Activated CD8-positive, alpha-beta T cell treated with anti-CD3 and anti-CD28 coated beads for 36 hours (primary cell): ENCODE results near the gene GRK7. TPM values are rescaled to one million over a fixed set of nuclear protein-coding genes. Genes with fewer than 3 reads are reported as not detected.
A peak's percentile ranks its signal among the peaks of the same experiment; 100 is the strongest.

Experiments
- ATAC-seq: fragments of 200-7000 bp; cut with Tn5 transposase; one replicate; pipeline ENCODE4 v1.10.0; 2021; ENCODE audit warnings: mild to moderate bottlenecking, moderate library complexity
- CTCF ChIA-PET: fragments of 350-600 bp; sonication (Branson Sonifier 250); formaldehyde crosslinking; loops from one replicate; lab custom pipeline; 2021; ENCODE audit warnings: antibody characterized with exemption; lab: Charles Lee
- POLR2A ChIA-PET: fragments of 350-600 bp; sonication (Branson Sonifier 250); formaldehyde crosslinking; loops from one replicate; lab custom pipeline; 2021; ENCODE audit warnings: antibody characterized with exemption; lab: Charles Lee
- DNase-seq: peaks from one replicate; pipeline ENCODE4 v3.0.0-alpha.2; 2020
- H3K27ac Mint-ChIP-seq: one replicate; pipeline ENCODE4 v1.8.0; 2021; ENCODE audit warnings: mild to moderate bottlenecking, mixed read lengths
- H3K27me3 Mint-ChIP-seq: one replicate; pipeline ENCODE4 v1.8.0; 2021; ENCODE audit warnings: mixed read lengths
- H3K36me3 Mint-ChIP-seq: one replicate; pipeline ENCODE4 v1.8.0; 2021; ENCODE audit warnings: low read depth, mixed read lengths
- H3K4me1 Mint-ChIP-seq: one replicate; pipeline ENCODE4 v1.8.0; 2021; ENCODE audit warnings: low read depth, mixed read lengths
- H3K4me3 Mint-ChIP-seq: one replicate; pipeline ENCODE4 v1.8.0; 2021; ENCODE audit warnings: mild to moderate bottlenecking, moderate library complexity, mixed read lengths
- H3K9me3 Mint-ChIP-seq: one replicate; pipeline ENCODE4 v1.8.0; 2021; ENCODE audit warnings: mixed read lengths
- CTCF ChIP-seq: fragments of 200-600 bp; IDR thresholded peaks from one replicate; pipeline ENCODE4 v1.8.0; 2022; ENCODE audit warnings: antibody characterized with exemption, mild to moderate bottlenecking
- intact Hi-C: fragments of 100-400 bp; cut with micrococcal nuclease; formaldehyde crosslinking; loops from one replicate; pipeline ENCODE4 v1.10.0; 2022
- total RNA-seq, 2 experiments: library from RNA; stranded (reverse); gene quantifications; one replicate each; pipeline ENCODE4 v1.2.3, GENCODE V29; 2021

GRK7 gene
- total RNA-seq, 2 experiments from 2014 or later: 0.07 to 0.09 TPM

GRCh38 chr3:141738022-141738890, 25.0 kb upstream of the GRK7 start, which contains the start of gene RNF7:
TSS of gene RNF7 (plus strand) at chr3:141738298. CDS start at chr3:141738342, 44 bp downstream.
- peak; percentile 97 for DNase-seq
- Mint-ChIP-seq H3K4me1 (peaks cover 33% of the 10 kb centered on the region), H3K9me3 (no peaks in the 10 kb centered on the region), H3K4me3 (peak within 1 kb of the TSS; percentile 82), H3K27me3 (no peaks in the 10 kb centered on the region), H3K27ac (peak within 1 kb of the TSS; percentile 98), H3K36me3 (peaks cover 25% of the 10 kb centered on the region)
- intact Hi-C loops: loop anchor here (1.0 to 2.0 kb wide), 2 partner anchors 137 to 175 kb away; no protein-coding TSS in a partner anchor
- peak; percentile 96 for ATAC-seq
- ChIA-PET CTCF (interaction anchor here (0.6 to 5.7 kb wide), 23 partner anchors 11 to 504 kb away, joined by 3 to 53 read pairs (median 5); partner anchors contain the start of gene ATP1B3), POLR2A (interaction anchor here (0.6 to 3.1 kb wide), 14 partner anchors 9 to 410 kb away, joined by 3 to 30 read pairs (median 4); partner anchors contain the start of gene ATP1B3)
- TF ChIP-seq CTCF: peak; percentile 88

GRCh38 chr3:141738891-141739363, 24.3 kb upstream of the GRK7 start:
- peak overlapping the region; percentile 82 for H3K4me3 Mint-ChIP-seq
- intact Hi-C loops: loop anchor here (1.0 to 2.0 kb wide), 3 partner anchors 57 to 174 kb away; no protein-coding TSS in a partner anchor

GRCh38 chr3:141739731-141740130, 23.5 kb upstream of the GRK7 start:
- H3K9me3 Mint-ChIP-seq: no peaks in the 10 kb centered on the region
- H3K4me1 Mint-ChIP-seq: peaks cover 43% of the 10 kb centered on the region
- DNase-seq (no peak), ATAC-seq (no peak)
- intact Hi-C loops: loop anchor here (1.0 to 2.0 kb wide), 2 partner anchors 57 to 173 kb away; no protein-coding TSS in a partner anchor
- peak overlapping the region; percentile 82 for H3K4me3 Mint-ChIP-seq
- H3K27me3 Mint-ChIP-seq: no peaks in the 10 kb centered on the region
- CTCF ChIA-PET: interaction anchor here (1.3 to 5.7 kb wide), 8 partner anchors 12 to 290 kb away, joined by 5 to 53 read pairs (median 10); partner anchors contain the start of gene ATP1B3
- no peak for TF ChIP-seq CTCF
- peaks cover 32% of the 10 kb centered on the region for H3K36me3 Mint-ChIP-seq
- POLR2A ChIA-PET: interaction anchor here (1.9 to 3.1 kb wide), 4 partner anchors 15 to 174 kb away, joined by 4 to 30 read pairs (median 14); partner anchors contain the start of gene ATP1B3
- H3K27ac Mint-ChIP-seq: peak overlapping the region; percentile 98

More at GRCh38 chr3:141738891-141739363, 24.3 kb upstream of the GRK7 start:
- ATAC-seq (peak; percentile 14), DNase-seq (peak; percentile 32)
- Mint-ChIP-seq H3K9me3 (no peaks in the 10 kb centered on the region), H3K27me3 (no peaks in the 10 kb centered on the region), H3K36me3 (peaks cover 27% of the 10 kb centered on the region), H3K4me1 (peaks cover 35% of the 10 kb centered on the region), H3K27ac (peak overlapping the region; percentile 98)
- CTCF ChIA-PET: interaction anchor here (0.6 to 5.7 kb wide), 23 partner anchors 11 to 504 kb away, joined by 3 to 53 read pairs (median 5); partner anchors contain the start of gene ATP1B3
- TF ChIP-seq CTCF: no peak
- POLR2A ChIA-PET: interaction anchor here (0.6 to 3.1 kb wide), 14 partner anchors 9 to 410 kb away, joined by 3 to 30 read pairs (median 4); partner anchors contain the start of gene ATP1B3

- CTCF ChIA-PET: interaction anchor here (0.6 to 5.7 kb wide), 5 partner anchors 12 to 173 kb away, joined by 3 to 53 read pairs (median 18); partner anchors contain the start of gene ATP1B3
- Mint-ChIP-seq H3K4me3 (peak overlapping the region; percentile 82), H3K4me1 (peaks cover 43% of the 10 kb centered on the region), H3K27me3 (no peaks in the 10 kb centered on the region), H3K36me3 (peaks cover 36% of the 10 kb centered on the region), H3K27ac (peak overlapping the region; percentile 60), H3K9me3 (no peaks in the 10 kb centered on the region)
- no peak for TF ChIP-seq CTCF
- intact Hi-C loops: no loop called here
- DNase-seq (no peak), ATAC-seq (no peak)
- POLR2A ChIA-PET: interaction anchor here (2.0 to 3.1 kb wide), 4 partner anchors 15 to 136 kb away, joined by 4 to 30 read pairs (median 12); partner anchors contain the start of gene ATP1B3
Observed at GRCh38 chr3:141740349-141740748, 22.9 kb upstream of the GRK7 start.
